H9 (cell line): Measurements from ENCODE around the gene DNAJC22. TPM values are rescaled to one million over a fixed set of nuclear protein-coding genes. Genes with fewer than 3 reads are reported as not detected.

Experiments used
- DNase-seq: peaks from one replicate; pipeline ENCODE4 v3.0.0-alpha.2; 2017
- H2AFZ ChIP-seq: one replicate; pipeline ENCODE4 v1.6.1; 2013; ENCODE audit warnings: mild to moderate bottlenecking, low read length, control low read depth, moderate library complexity
- H2AK5ac ChIP-seq: 2 replicates; pipeline ENCODE4 v1.6.1; 2013; ENCODE audit warnings: low read length, control low read depth, mixed read lengths; ENCODE audit not compliant: insufficient read length
- H2BK120ac ChIP-seq: one replicate; pipeline ENCODE4 v1.6.1; 2013; ENCODE audit warnings: low read depth, mild to moderate bottlenecking, low read length, control low read depth, inconsistent platforms; ENCODE audit not compliant: poor library complexity, severe bottlenecking
- H2BK12ac ChIP-seq: 2 replicates; pipeline ENCODE4 v1.6.1; 2013; ENCODE audit warnings: low read length, control low read depth, mixed read lengths, low read depth; ENCODE audit not compliant: insufficient read length
- H2BK15ac ChIP-seq: 2 replicates; pipeline ENCODE4 v1.6.1; 2013; ENCODE audit warnings: low read depth, low read length, control low read depth
- H2BK20ac ChIP-seq: one replicate; pipeline ENCODE4 v1.6.1; 2013; ENCODE audit warnings: low read depth, mild to moderate bottlenecking, low read length, control low read depth, inconsistent platforms; ENCODE audit not compliant: poor library complexity, severe bottlenecking
- H2BK5ac ChIP-seq: 2 replicates; pipeline ENCODE4 v1.6.1; 2013; ENCODE audit warnings: low read length, control low read depth, mixed read lengths; ENCODE audit not compliant: insufficient read length
- H3K14ac ChIP-seq: 2 replicates; pipeline ENCODE4 v1.6.1; 2013; ENCODE audit warnings: low read length, control low read depth; ENCODE audit not compliant: insufficient read depth
- H3K18ac ChIP-seq: 2 replicates; pipeline ENCODE4 v1.6.1; 2013; ENCODE audit warnings: low read depth, mild to moderate bottlenecking, mixed read lengths, low read length, control low read depth; ENCODE audit not compliant: insufficient read length
- H3K23ac ChIP-seq: 2 replicates; pipeline ENCODE4 v1.6.1; 2013; ENCODE audit warnings: low read length, control low read depth, mixed read lengths, low read depth; ENCODE audit not compliant: insufficient read length
- H3K23me2 ChIP-seq: 2 replicates; pipeline ENCODE4 v1.6.1; 2013; ENCODE audit warnings: low read depth, mild to moderate bottlenecking, mixed read lengths, low read length, control low read depth; ENCODE audit not compliant: insufficient read length, poor library complexity, severe bottlenecking
- H3K27ac ChIP-seq: 2 replicates; pipeline ENCODE4 v1.5.1; 2013; ENCODE audit warnings: low read length, control low read depth, mixed read lengths, low read depth; ENCODE audit not compliant: insufficient read length
- H3K27me3 ChIP-seq: 2 replicates; pipeline ENCODE4 v1.6.1; 2013; ENCODE audit warnings: low read length, control low read depth, inconsistent platforms; ENCODE audit not compliant: insufficient read depth
- H3K4ac ChIP-seq: 2 replicates; pipeline ENCODE4 v1.6.1; 2013; ENCODE audit warnings: low read depth, mild to moderate bottlenecking, control low read depth, inconsistent platforms, low read length, moderate library complexity
- H3K4me1 ChIP-seq: 2 replicates; pipeline ENCODE4 v1.6.1; 2013; ENCODE audit warnings: low read length, control low read depth, inconsistent platforms; ENCODE audit not compliant: insufficient read depth
- H3K4me2 ChIP-seq: 2 replicates; pipeline ENCODE4 v1.6.1; 2013; ENCODE audit warnings: low read length, control low read depth, mixed read lengths; ENCODE audit not compliant: insufficient read length, insufficient read depth
- H3K56ac ChIP-seq: 2 replicates; pipeline ENCODE4 v1.6.1; 2013; ENCODE audit warnings: low read depth, mild to moderate bottlenecking, mixed read lengths, low read length, control low read depth; ENCODE audit not compliant: insufficient read length
- H3K79me1 ChIP-seq: 2 replicates; pipeline ENCODE4 v1.6.1; 2013; ENCODE audit warnings: low read depth, mild to moderate bottlenecking, moderate library complexity, low read length, control low read depth, inconsistent platforms; ENCODE audit not compliant: insufficient read depth, poor library complexity, severe bottlenecking
- H3K79me2 ChIP-seq: 2 replicates; pipeline ENCODE4 v1.6.1; 2013; ENCODE audit warnings: low read length, control low read depth, inconsistent platforms; ENCODE audit not compliant: insufficient read depth
- H3K9ac ChIP-seq: 2 replicates; pipeline ENCODE4 v1.6.1; 2013; ENCODE audit warnings: low read length, control low read depth, mixed read lengths; ENCODE audit not compliant: insufficient read length; ENCODE audit errors: extremely low read depth
- H3K9me3 ChIP-seq: one replicate; pipeline ENCODE4 v1.6.1; 2013; ENCODE audit warnings: low read depth, low read length, inconsistent platforms; ENCODE audit not compliant: control insufficient read depth
- H3T11ph ChIP-seq: one replicate; pipeline ENCODE4 v1.6.1; 2013; ENCODE audit warnings: mild to moderate bottlenecking, low read length, control low read depth, inconsistent platforms
- H4K20me1 ChIP-seq: one replicate; pipeline ENCODE4 v1.6.1; 2013; ENCODE audit not compliant: control insufficient read depth, insufficient read length, insufficient read depth
- H4K5ac ChIP-seq: 2 replicates; pipeline ENCODE4 v1.6.1; 2013; ENCODE audit warnings: low read depth, mild to moderate bottlenecking, mixed read lengths, low read length, control low read depth; ENCODE audit not compliant: insufficient read length
- H4K8ac ChIP-seq: replicated peaks from 2 replicates; pipeline ENCODE4 v1.6.1; 2013; ENCODE audit warnings: low read length, control low read depth, mixed read lengths, low read depth; ENCODE audit not compliant: insufficient read length
- H4K91ac ChIP-seq: 2 replicates; pipeline ENCODE4 v1.6.1; 2013; ENCODE audit warnings: low read depth, mild to moderate bottlenecking, moderate library complexity, mixed read lengths, low read length, control low read depth; ENCODE audit not compliant: insufficient read length
- H3K27ac Mint-ChIP-seq, 3 experiments: 2 replicates in 2 of 3; 3 replicates in 1 of 3; pipeline ENCODE4 v1.8.0; 2020 to 2021; ENCODE audit warnings: mixed read lengths in 3 of 3, mild to moderate bottlenecking in 1 of 3, moderate library complexity in 1 of 3
- H3K27me3 Mint-ChIP-seq: 2 replicates; pipeline ENCODE4 v1.8.0; 2021; ENCODE audit warnings: low read depth, mild to moderate bottlenecking, moderate library complexity, mixed read lengths
- H3K36me3 Mint-ChIP-seq, 3 experiments: 2 replicates in 2 of 3; 3 replicates in 1 of 3; pipeline ENCODE4 v1.8.0; 2020 to 2021; ENCODE audit warnings: low read depth in 3 of 3, mixed read lengths in 3 of 3; ENCODE audit not compliant: insufficient read depth in 1 of 3
- H3K4me1 Mint-ChIP-seq, 2 experiments: 2 replicates each; pipeline ENCODE4 v1.8.0; 2020; ENCODE audit warnings: mixed read lengths in 2 of 2
- H3K4me3 Mint-ChIP-seq, 2 experiments: 2 replicates in 1 of 2; 3 replicates in 1 of 2; pipeline ENCODE4 v1.8.0; 2020 to 2021; ENCODE audit warnings: mild to moderate bottlenecking in 2 of 2, mixed read lengths in 2 of 2, moderate library complexity in 1 of 2
- H3K9me3 Mint-ChIP-seq, 2 experiments: 2 replicates in 1 of 2; 3 replicates in 1 of 2; pipeline ENCODE4 v1.8.0; 2020; ENCODE audit warnings: mild to moderate bottlenecking in 2 of 2, mixed read lengths in 2 of 2, moderate library complexity in 1 of 2
- WGBS: extraction: QIAGEN DNeasy Blood & Tissue Kit; methylation state at CpG from one replicate; pipeline ENCODE4 v1.1.7; 2013; ENCODE audit warnings: missing lambda C conversion rate, low lambda C conversion rate, mixed read lengths; ENCODE audit not compliant: insufficient read length; ENCODE audit errors: extremely low coverage; 5-methylcytosine and 5-hydroxymethylcytosine counted together
- total RNA-seq: library from RNA; stranded (reverse); gene quantifications from 2 replicates; pipeline ENCODE4 v1.2.1, GENCODE V29; 2021
- TF ChIP-seq, protein P1 (sequence below): fragments of 200-600 bp; sonication (generic); conservative IDR thresholded peaks from 3 replicates; pipeline ENCODE4 v1.8.0; 2021; ENCODE audit warnings: antibody characterized with exemption, mild to moderate bottlenecking

The DNAJC22 gene
- total RNA-seq, 1 experiment from 2014 or later, result 3.2 TPM

DNA sequence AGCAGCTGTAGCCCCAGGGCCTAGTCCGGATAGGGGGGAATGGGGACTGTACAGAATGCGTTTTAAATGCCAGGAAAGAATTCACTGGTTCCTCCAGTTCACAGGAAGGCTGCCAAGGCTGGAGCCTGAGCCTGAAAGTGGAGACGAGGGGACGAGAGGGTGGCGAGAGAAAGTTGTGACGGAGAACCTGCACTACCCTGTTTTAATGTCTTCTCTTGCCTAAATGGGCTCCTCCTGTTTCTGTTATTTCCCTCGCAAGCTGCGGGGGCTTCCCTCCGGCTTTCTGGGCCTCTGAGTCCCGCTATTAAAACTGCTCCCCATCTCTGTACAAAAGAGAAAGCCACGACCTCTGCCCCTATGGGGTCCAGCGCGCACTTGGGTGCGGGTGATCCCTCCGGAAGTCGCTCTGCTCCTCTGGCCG is 14.2 kb upstream of the DNAJC22 start:
- Histone ChIP-seq H3K18ac (no peak overlapping the region), H3K4me1 (no peaks in the 10 kb centered on the region), H3K56ac (no peak overlapping the region), H3K79me1 (no peaks in the 10 kb centered on the region), H2BK120ac (no peak overlapping the region), H4K91ac (no peak overlapping the region), H3K27me3 (peaks cover 28% of the 10 kb centered on the region; the same call in 1 of the 2 replicates), H3K23ac (no peak overlapping the region), H3K9me3 (no peaks in the 10 kb centered on the region), H2AK5ac (no peak overlapping the region), H4K20me1 (no peaks in the 10 kb centered on the region), H2BK20ac (no peak overlapping the region), H4K8ac (no peak overlapping the region), H3K14ac (no peak overlapping the region), H2BK12ac (no peak overlapping the region), H3K23me2 (peaks cover 9% of the 10 kb centered on the region), H3K27ac (no peak overlapping the region), H4K5ac (no peak overlapping the region), H3K79me2 (no peaks in the 10 kb centered on the region), H3T11ph (no peak overlapping the region), H3K4me2 (no peak overlapping the region), H2BK5ac (no peak overlapping the region), H3K4ac (no peak overlapping the region), H3K9ac (no peak overlapping the region), H2AFZ (no peak overlapping the region), H2BK15ac (no peak overlapping the region)
- peaks cover 0 to 3% of the 10 kb centered on the region in 2 experiments; a peak in 1 of 5 replicates for H3K9me3 Mint-ChIP-seq
- peak overlapping the region in 1 of 2 experiments; percentile 75; a peak in 2 of 5 replicates for H3K4me3 Mint-ChIP-seq
- no peak overlapping the region for H3K27ac Mint-ChIP-seq
- H3K4me1 Mint-ChIP-seq, result peaks cover 3 to 8% of the 10 kb centered on the region in 2 experiments
- no CpG with 5 or more reads among the region's 17 CpGs for WGBS
- peaks cover 50% of the 10 kb centered on the region for H3K27me3 Mint-ChIP-seq
- no peak for DNase-seq
- peaks cover 11 to 33% (median 33%) of the 10 kb centered on the region in 3 experiments; a peak in 6 of 7 replicates for H3K36me3 Mint-ChIP-seq
- TF ChIP-seq, protein P1, sequence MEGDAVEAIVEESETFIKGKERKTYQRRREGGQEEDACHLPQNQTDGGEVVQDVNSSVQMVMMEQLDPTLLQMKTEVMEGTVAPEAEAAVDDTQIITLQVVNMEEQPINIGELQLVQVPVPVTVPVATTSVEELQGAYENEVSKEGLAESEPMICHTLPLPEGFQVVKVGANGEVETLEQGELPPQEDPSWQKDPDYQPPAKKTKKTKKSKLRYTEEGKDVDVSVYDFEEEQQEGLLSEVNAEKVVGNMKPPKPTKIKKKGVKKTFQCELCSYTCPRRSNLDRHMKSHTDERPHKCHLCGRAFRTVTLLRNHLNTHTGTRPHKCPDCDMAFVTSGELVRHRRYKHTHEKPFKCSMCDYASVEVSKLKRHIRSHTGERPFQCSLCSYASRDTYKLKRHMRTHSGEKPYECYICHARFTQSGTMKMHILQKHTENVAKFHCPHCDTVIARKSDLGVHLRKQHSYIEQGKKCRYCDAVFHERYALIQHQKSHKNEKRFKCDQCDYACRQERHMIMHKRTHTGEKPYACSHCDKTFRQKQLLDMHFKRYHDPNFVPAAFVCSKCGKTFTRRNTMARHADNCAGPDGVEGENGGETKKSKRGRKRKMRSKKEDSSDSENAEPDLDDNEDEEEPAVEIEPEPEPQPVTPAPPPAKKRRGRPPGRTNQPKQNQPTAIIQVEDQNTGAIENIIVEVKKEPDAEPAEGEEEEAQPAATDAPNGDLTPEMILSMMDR, result no peak
